Hepatocyte (in vitro differentiated cells): Measurements from ENCODE around the gene WDFY1. TPM values are rescaled to one million over a fixed set of nuclear protein-coding genes. Genes with fewer than 3 reads are reported as not detected.
"Not testable (repeated sequence)": the region's sequence is repeated elsewhere in the genome, so short reads cannot be mapped to it uniquely, and the experiment has no call there.

Source experiments
- DNase-seq: peaks from one replicate; pipeline ENCODE4 v3.0.0-alpha.2; 2016; ENCODE audit warnings: low spot score
- H2AFZ ChIP-seq: fragments of 200-600 bp; sonication (generic); 2 replicates; pipeline ENCODE4 v1.6.0; 2016; ENCODE audit warnings: antibody characterized with exemption, mild to moderate bottlenecking
- H3K27ac ChIP-seq: fragments of 200-600 bp; sonication (generic); 2 replicates; pipeline ENCODE4 v1.5.1; 2016; ENCODE audit warnings: mild to moderate bottlenecking
- H3K27me3 ChIP-seq: fragments of 200-600 bp; sonication (generic); 2 replicates; pipeline ENCODE4 v1.6.1; 2016
- H3K36me3 ChIP-seq: fragments of 200-600 bp; sonication (generic); replicated peaks from 2 replicates; pipeline ENCODE4 v1.5.1; 2016; ENCODE audit warnings: low read depth; ENCODE audit not compliant: insufficient read depth
- H3K4me1 ChIP-seq: fragments of 200-600 bp; sonication (generic); 2 replicates; pipeline ENCODE4 v1.5.1; 2016; ENCODE audit warnings: mild to moderate bottlenecking, moderate library complexity; ENCODE audit not compliant: insufficient read depth
- H3K4me2 ChIP-seq: fragments of 200-600 bp; sonication (generic); 2 replicates; pipeline ENCODE4 v1.6.0; 2016
- H3K4me3 ChIP-seq: fragments of 200-600 bp; sonication (generic); 2 replicates; pipeline ENCODE4 v1.5.1; 2016; ENCODE audit warnings: mild to moderate bottlenecking
- H3K79me2 ChIP-seq: fragments of 200-600 bp; sonication (generic); 2 replicates; pipeline ENCODE4 v1.6.0; 2017; ENCODE audit warnings: mild to moderate bottlenecking
- H3K9me2 ChIP-seq: fragments of 200-600 bp; sonication (generic); replicated peaks from 2 replicates; pipeline ENCODE4 v1.6.0; 2017; ENCODE audit warnings: mild to moderate bottlenecking; ENCODE audit not compliant: insufficient read depth
- H3K9me3 ChIP-seq: fragments of 200-600 bp; sonication (generic); 2 replicates; pipeline ENCODE4 v1.5.1; 2016; ENCODE audit warnings: low read depth, mild to moderate bottlenecking
- H4K20me1 ChIP-seq: fragments of 200-600 bp; sonication (generic); 2 replicates; pipeline ENCODE4 v1.6.0; 2016; ENCODE audit warnings: mild to moderate bottlenecking; ENCODE audit not compliant: insufficient read depth, poor library complexity, severe bottlenecking
- EZH2 ChIP-seq: fragments of 200-600 bp; sonication (generic); IDR thresholded peaks from 2 replicates; pipeline ENCODE4 v1.6.1; 2016; ENCODE audit warnings: antibody characterized with exemption, mild to moderate bottlenecking, borderline replicate concordance
- EZH2phosphoT487 ChIP-seq: fragments of 200-600 bp; sonication (generic); IDR thresholded peaks from one replicate; pipeline ENCODE4 v1.6.1; 2018; ENCODE audit warnings: antibody characterized with exemption, mild to moderate bottlenecking, low read depth, moderate library complexity; ENCODE audit not compliant: unreplicated experiment, severe bottlenecking
- WGBS: methylation state at CpG from one replicate; pipeline ENCODE4 v1.1.6; 2016; ENCODE audit warnings: low lambda C conversion rate; ENCODE audit errors: missing lambda C conversion rate; 5-methylcytosine and 5-hydroxymethylcytosine counted together
- polyA plus RNA-seq: library from polyadenylated mRNA; unstranded; fragments of >200 nt; fragmentation: Nextera tagmentation; extraction: Ambion mirVana; gene quantifications from 2 replicates; pipeline ENCODE4 v1.2.1, GENCODE V29; 2016
- total RNA-seq: library from RNA; depleted of rRNA; stranded (reverse); fragments of >200 nt; gene quantifications from 2 replicates; pipeline ENCODE4 v1.2.3, GENCODE V29; 2014
- TF ChIP-seq, protein P1 (sequence below): fragments of 200-600 bp; sonication (generic); IDR thresholded peaks from 2 replicates; pipeline ENCODE4 v1.5.1; 2016; ENCODE audit warnings: antibody characterized with exemption, mild to moderate bottlenecking; ENCODE audit not compliant: poor library complexity

WDFY1 gene
- total and polyA plus RNA-seq, 2 experiments from 2014 or later, result 45.6 to 68.3 TPM

DNA sequence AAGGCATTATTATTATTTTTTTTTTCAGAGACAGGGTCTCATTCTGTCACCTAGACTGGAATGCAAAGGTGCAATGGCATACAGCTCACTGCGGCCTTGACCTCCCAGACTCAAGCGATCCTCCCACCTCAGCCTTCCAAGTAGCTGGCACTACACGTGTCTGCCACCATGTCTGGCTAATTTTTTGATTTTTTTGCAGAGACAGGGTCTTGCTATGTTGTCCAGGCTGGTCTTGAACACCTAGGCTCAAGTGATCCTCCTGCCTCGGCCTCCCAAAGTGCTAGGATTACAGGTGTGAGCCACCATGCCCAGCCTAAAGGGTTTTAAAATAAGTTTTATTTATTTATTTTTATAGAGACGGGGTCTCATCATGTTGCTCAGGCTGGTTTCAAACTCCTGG lies 62.4 kb downstream of the WDFY1 start:
- H3K36me3 ChIP-seq, result peaks cover 3% of the 10 kb centered on the region
- no peaks in the 10 kb centered on the region for H3K9me3 ChIP-seq
- no peak overlapping the region for H3K27ac ChIP-seq
- 100% methylated on average over 5 of the region's 5 CpGs for WGBS
- H3K4me2 ChIP-seq, result no peak overlapping the region
- no peaks in the 10 kb centered on the region for H3K79me2 ChIP-seq
- no peak overlapping the region for H3K4me3 ChIP-seq
- no peaks in the 10 kb centered on the region for H3K4me1 ChIP-seq
- H4K20me1 ChIP-seq, result no peaks in the 10 kb centered on the region
- H2AFZ ChIP-seq, result no peak overlapping the region
- H3K9me2 ChIP-seq, result no peaks in the 10 kb centered on the region
- TF ChIP-seq EZH2phosphoT487 (no peak), EZH2 (no peak)
- TF ChIP-seq, protein P1, sequence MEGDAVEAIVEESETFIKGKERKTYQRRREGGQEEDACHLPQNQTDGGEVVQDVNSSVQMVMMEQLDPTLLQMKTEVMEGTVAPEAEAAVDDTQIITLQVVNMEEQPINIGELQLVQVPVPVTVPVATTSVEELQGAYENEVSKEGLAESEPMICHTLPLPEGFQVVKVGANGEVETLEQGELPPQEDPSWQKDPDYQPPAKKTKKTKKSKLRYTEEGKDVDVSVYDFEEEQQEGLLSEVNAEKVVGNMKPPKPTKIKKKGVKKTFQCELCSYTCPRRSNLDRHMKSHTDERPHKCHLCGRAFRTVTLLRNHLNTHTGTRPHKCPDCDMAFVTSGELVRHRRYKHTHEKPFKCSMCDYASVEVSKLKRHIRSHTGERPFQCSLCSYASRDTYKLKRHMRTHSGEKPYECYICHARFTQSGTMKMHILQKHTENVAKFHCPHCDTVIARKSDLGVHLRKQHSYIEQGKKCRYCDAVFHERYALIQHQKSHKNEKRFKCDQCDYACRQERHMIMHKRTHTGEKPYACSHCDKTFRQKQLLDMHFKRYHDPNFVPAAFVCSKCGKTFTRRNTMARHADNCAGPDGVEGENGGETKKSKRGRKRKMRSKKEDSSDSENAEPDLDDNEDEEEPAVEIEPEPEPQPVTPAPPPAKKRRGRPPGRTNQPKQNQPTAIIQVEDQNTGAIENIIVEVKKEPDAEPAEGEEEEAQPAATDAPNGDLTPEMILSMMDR, result no peak
- DNase-seq, result no peak
- H3K27me3 ChIP-seq, result no peaks in the 10 kb centered on the region

DNA sequence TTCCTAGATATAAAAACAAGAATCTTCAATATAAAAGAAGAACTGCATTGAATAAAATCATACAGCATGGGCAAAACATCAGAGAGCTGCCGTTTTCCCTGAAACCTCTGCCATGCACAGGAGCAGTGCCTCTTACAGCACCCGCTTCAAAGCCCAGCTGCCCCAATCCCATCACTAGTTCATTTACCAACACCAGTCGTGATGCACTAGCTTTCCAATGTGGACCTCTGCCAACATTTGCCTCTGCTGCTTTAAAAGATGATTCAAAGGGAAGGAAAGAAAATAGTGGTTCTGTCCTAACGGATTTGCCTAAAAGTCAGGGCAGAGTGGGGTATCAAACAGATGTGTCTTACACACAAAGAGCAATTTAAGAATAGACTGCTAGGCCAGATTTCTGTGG lies 64.3 kb downstream of the WDFY1 start:
- Histone ChIP-seq H3K9me3 (no peaks in the 10 kb centered on the region), H3K27me3 (no peaks in the 10 kb centered on the region), H3K4me3 (no peak overlapping the region), H3K9me2 (no peaks in the 10 kb centered on the region), H3K36me3 (peaks cover 3% of the 10 kb centered on the region), H3K27ac (no peak overlapping the region), H4K20me1 (no peaks in the 10 kb centered on the region), H3K4me1 (no peaks in the 10 kb centered on the region), H3K4me2 (no peak overlapping the region), H2AFZ (no peak overlapping the region), H3K79me2 (no peaks in the 10 kb centered on the region)
- 91% methylated on average over 4 of the region's 4 CpGs for WGBS
- no peak for DNase-seq
- TF ChIP-seq EZH2phosphoT487 (no peak), EZH2 (no peak)
- TF ChIP-seq, protein P1, result no peak

DNA sequence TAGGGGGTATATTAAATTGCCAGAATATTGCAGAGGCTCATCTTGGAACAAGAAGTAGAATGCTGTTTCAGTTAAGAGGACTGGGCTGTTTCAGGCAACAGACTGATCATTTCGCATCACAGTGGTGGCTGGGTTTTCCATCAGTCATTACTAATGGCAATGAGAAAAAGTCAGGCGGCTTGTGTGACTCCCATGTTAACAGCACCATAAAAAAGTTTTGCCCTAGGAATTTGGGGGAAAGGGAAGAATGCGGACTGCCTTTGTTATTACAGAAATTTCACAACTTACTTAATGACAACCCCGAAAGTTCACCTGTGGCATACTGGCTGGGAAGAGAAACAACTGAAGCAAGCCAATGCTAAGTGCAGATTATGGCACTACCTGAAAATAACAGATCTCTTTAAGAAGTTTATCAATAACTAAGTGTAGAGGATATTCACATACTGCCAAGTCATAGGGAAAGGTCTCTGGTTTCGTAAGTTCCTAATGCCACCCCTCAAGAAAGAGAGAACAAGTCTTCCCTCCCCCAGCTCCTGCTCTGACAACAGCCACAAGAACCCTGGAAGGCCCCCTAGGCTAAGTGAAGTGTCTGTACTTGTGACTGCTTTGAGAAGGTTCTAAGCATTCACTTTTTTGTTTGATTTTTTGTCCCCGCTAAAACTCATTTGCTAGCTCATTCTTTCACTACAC lies 67.3 kb downstream of the WDFY1 start:
- Histone ChIP-seq H3K79me2 (no peaks in the 10 kb centered on the region), H3K4me1 (no peaks in the 10 kb centered on the region), H3K9me2 (no peaks in the 10 kb centered on the region), H2AFZ (no peak overlapping the region), H3K4me2 (no peak overlapping the region), H4K20me1 (no peaks in the 10 kb centered on the region), H3K9me3 (no peaks in the 10 kb centered on the region), H3K27ac (no peak overlapping the region), H3K4me3 (no peak overlapping the region), H3K27me3 (no peaks in the 10 kb centered on the region), H3K36me3 (peaks cover 3% of the 10 kb centered on the region)
- no peak for TF ChIP-seq EZH2
- 88% methylated on average over 6 of the region's 6 CpGs for WGBS
- DNase-seq, result no peak

DNA sequence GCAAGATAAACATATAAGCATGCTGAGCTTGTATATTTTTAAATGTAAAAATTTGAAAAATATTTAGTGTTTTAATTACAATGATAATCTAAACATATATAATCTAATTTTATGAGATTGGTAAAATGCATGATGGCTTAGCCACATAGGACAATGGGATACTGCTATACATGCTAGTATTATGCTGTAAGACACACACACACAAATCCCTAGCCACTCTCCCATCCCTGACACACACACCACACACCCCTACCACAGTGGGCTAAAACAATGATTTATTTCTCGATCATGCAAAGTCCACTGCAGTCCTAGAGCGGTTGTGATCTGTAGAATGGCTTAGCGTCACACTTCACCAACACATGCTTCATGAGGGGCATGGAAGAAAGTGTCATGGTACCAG lies 71.5 kb downstream of the WDFY1 start:
- no peaks in the 10 kb centered on the region for H3K27me3 ChIP-seq
- DNase-seq, result no peak
- H3K9me3 ChIP-seq, result no peaks in the 10 kb centered on the region
- TF ChIP-seq EZH2phosphoT487 (no peak), EZH2 (no peak)
- H3K27ac ChIP-seq, result no peak overlapping the region
- H2AFZ ChIP-seq, result no peak overlapping the region
- H3K4me3 ChIP-seq, result no peak overlapping the region
- 100% methylated on average over 3 of the region's 3 CpGs for WGBS
- H3K9me2 ChIP-seq, result no peaks in the 10 kb centered on the region
- H4K20me1 ChIP-seq, result no peaks in the 10 kb centered on the region
- peaks cover 3% of the 10 kb centered on the region for H3K36me3 ChIP-seq
- H3K4me2 ChIP-seq, result no peak overlapping the region
- no peaks in the 10 kb centered on the region for H3K79me2 ChIP-seq
- H3K4me1 ChIP-seq, result no peaks in the 10 kb centered on the region

DNA sequence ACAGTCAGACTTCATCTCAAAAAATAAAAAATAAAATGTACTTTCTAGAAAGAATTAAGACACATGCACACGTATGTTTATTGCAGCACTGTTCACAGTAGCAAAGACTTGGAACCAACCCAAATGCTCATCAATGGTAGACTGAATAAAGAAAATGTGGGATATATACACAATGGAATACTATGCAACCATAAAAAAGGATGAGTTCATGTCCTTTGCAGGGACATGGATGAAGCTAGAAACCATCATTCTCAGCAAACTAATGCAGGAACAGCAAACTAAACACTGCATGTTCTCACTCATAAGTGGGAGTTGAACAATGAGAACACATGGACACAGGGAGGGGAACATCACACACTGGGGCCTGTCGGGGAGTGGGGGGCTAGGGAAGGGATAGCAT lies 72.4 kb downstream of the WDFY1 start:
- not testable (repeated sequence) for H3K4me2 ChIP-seq, H3K79me2 ChIP-seq, H3K27ac ChIP-seq, DNase-seq, H3K9me3 ChIP-seq, H4K20me1 ChIP-seq, H2AFZ ChIP-seq, H3K4me3 ChIP-seq, H3K36me3 ChIP-seq, H3K9me2 ChIP-seq, H3K4me1 ChIP-seq, H3K27me3 ChIP-seq
- 94% methylated on average over 1 of the region's 2 CpGs for WGBS

DNA sequence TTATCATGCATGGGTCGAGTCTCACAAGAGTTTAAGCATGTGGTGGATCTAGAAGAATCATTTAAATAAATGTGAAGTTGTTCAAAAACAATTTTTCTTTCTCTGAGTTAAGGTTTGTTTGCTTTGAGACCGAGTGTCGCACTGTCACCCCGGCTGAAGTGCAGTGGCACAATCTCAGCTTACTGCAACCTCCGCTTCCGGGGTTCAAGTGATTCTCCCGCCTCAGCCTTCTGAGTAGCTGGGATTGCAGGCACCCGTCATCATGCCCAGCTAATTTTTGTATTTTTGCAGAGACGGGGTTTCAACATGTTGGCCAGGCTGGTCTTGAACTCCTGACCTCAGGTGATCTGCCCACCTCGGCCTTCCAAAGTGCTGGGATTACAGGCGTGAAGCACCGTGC lies 73.5 kb downstream of the WDFY1 start:
- not testable (repeated sequence) for H4K20me1 ChIP-seq, H3K9me2 ChIP-seq, H3K4me1 ChIP-seq, H3K9me3 ChIP-seq, H3K27ac ChIP-seq, H3K79me2 ChIP-seq, H3K4me2 ChIP-seq, H3K4me3 ChIP-seq, H3K27me3 ChIP-seq, H2AFZ ChIP-seq, H3K36me3 ChIP-seq, DNase-seq
- 95% methylated on average over 12 of the region's 12 CpGs for WGBS
